LNCAP (cell line): ENCODE measurements around the gene DDIT4L.

Source experiments
- TF ChIP-seq, protein P1 (sequence below): fragments of 450-650 bp; IDR thresholded peaks from 2 replicates; pipeline ENCODE4 v1.5.1; 2017; ENCODE audit warnings: mild to moderate bottlenecking

The DDIT4L gene, protein sequence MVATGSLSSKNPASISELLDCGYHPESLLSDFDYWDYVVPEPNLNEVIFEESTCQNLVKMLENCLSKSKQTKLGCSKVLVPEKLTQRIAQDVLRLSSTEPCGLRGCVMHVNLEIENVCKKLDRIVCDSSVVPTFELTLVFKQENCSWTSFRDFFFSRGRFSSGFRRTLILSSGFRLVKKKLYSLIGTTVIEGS

DNA sequence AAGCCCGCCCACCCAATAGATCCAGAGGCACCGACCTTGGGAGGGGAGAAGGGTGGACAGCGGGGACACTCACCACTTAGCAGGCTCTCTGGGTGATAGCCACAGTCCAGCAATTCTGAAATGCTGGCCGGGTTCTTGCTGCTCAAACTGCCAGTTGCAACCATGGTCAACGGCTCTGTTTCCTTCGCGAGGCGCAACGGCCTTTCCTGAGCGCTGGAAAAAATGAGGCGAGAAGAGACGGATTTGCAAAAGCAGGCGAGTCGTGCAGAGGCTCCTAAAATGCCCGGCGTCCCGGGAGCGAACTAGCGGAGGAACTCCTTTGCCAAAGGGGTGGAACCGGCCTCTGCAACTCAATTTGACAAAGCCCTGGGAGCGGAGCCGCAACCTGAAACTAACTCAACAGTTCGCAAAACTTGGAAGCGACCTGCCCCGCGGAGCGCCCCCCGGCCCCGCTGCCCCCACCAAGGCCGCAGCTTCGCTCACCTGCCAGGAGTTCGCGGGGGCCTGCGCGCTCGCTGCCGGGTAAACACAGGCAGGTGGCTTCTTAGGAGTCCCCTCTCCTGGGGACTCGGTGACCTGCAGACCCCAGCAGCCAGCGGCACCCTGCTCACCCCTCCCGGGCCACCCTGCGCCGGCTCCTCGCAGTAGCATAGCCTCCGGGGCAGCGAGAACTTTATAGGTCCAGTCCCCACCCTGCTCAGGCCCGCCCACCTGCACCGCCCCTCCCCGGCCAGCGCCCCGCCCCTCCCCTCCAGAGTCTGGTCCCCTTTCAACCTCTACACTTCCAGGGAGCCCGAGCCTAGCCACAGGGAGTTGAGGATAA, at the start of gene DDIT4L:
TSS of gene DDIT4L (minus strand) at position 649 of the 823 bp plus-strand sequence. CDS start at position 164, 485 bp downstream.
- TF ChIP-seq, protein P1, sequence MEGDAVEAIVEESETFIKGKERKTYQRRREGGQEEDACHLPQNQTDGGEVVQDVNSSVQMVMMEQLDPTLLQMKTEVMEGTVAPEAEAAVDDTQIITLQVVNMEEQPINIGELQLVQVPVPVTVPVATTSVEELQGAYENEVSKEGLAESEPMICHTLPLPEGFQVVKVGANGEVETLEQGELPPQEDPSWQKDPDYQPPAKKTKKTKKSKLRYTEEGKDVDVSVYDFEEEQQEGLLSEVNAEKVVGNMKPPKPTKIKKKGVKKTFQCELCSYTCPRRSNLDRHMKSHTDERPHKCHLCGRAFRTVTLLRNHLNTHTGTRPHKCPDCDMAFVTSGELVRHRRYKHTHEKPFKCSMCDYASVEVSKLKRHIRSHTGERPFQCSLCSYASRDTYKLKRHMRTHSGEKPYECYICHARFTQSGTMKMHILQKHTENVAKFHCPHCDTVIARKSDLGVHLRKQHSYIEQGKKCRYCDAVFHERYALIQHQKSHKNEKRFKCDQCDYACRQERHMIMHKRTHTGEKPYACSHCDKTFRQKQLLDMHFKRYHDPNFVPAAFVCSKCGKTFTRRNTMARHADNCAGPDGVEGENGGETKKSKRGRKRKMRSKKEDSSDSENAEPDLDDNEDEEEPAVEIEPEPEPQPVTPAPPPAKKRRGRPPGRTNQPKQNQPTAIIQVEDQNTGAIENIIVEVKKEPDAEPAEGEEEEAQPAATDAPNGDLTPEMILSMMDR, result no peak

- TF ChIP-seq, protein P1, result no peak
These were observed 49.7 kb upstream of the DDIT4L start for GRCh38 chr4:100240008-100240407.

DNA sequence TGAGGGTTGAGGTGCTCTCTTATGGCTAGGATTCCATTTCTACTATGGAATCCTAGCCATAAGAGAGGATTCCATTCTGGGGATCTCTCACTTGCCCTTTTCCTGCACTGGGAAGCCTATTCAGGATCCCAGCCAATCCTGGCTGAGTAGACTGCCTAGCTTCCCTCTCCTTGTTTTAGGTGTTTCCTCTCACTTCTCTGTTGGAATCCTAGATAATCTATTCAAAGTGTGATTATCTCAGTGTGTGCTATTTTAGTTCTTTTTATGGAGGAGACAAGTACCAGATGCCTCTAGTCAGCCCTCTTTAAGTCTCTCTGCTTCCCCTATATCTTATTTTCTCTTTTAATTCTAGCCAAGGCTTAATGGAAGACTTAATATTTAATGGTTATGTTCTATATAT, 34.5 kb upstream of the DDIT4L start:
- TF ChIP-seq, protein P1, result no peak

DNA sequence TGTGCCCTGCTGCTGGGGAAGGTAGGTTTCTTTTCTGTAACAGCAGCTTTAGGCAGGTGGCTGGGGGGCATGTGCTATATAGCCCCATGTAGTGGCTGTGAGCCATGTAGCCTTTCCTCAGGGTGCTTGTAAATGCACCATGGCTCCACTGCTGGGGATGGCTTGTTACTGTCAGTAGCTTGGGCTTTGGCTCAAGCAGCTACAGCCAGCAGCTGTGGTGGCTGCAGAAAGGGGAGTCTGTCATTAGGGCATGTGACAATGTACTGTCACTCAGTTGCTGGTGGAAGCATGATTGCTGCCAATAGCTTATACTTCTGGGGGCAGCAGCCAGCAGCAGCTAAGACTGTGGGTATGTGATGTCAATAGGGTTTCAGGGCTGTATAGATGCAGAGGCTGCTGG, 33.9 kb upstream of the DDIT4L start:
- TF ChIP-seq, protein P1, result no peak

- TF ChIP-seq, protein P1, result no peak
These were observed 18.7 kb upstream of the DDIT4L start for GRCh38 chr4:100208964-100209363.

- TF ChIP-seq, protein P1, result no peak
These were observed 18.2 kb upstream of the DDIT4L start for GRCh38 chr4:100208459-100208858.

GRCh38 chr4:100206850-100207249, 16.6 kb upstream of the DDIT4L start:
- TF ChIP-seq, protein P1, result no peak
